ENCODE results near the gene AXL. TPM values are rescaled to one million over a fixed set of nuclear protein-coding genes. Genes with fewer than 3 reads are reported as not detected.

AXL gene
- total and polyA plus RNA-seq, 2 of the 8 experiments (the other 6 are each of a cell fraction or from before 2014, with no cell fraction given) = 35.3 to 51.0 TPM

GRCh38 chr19:41255171-41255570 lies 36.1 kb downstream of the AXL start (continued):
- TF ChIP-seq FOSL1 (IDR thresholded peaks at IDR 0.05; ENCODE audit: insufficient read depth, low read depth, low read length) = no peak
- TF ChIP-seq E2F6 (IDR thresholded peaks at IDR 0.05) = no peak
- TF ChIP-seq CTCF (IDR thresholded peaks at IDR 0.05; ENCODE audit: control extremely low read depth in 1 of 3, insufficient read depth in 1 of 3, low read depth in 1 of 3, low read length in 3 of 3) = no peak
- TF ChIP-seq RAD21 (IDR thresholded peaks at IDR 0.05 in 1 of 2, conservative IDR thresholded peaks at IDR 0.05 in 1 of 2; ENCODE audit: low read depth in 2 of 2, low read length in 2 of 2) = no peak

Data from H1 (cell line).